HepG2 (cell line): ENCODE data around the gene ZNF428. TPM values are rescaled to one million over a fixed set of nuclear protein-coding genes. Genes with fewer than 3 reads are reported as not detected.
A peak's percentile ranks its signal among the peaks of the same experiment; 100 is the strongest.

ENCODE experiments used
- GMEB2 ChIP-seq: IDR thresholded peaks from 2 replicates; pipeline ENCODE4 v1.6.1; 2016; ENCODE audit warnings: missing biosample characterization, missing genetic modification reagents, low read depth
- GTF2F1 ChIP-seq: fragments of 150-350 bp; IDR thresholded peaks from 2 replicates; pipeline ENCODE4 v1.6.1; 2014; ENCODE audit warnings: low read length
- HNRNPLL ChIP-seq: fragments of 200-400 bp; formaldehyde crosslinking; IDR thresholded peaks from 2 replicates; pipeline ENCODE4 v1.6.1; 2017; ENCODE audit warnings: mild to moderate bottlenecking, low read depth, low read length; ENCODE audit not compliant: poor library complexity, severe bottlenecking
- HNRNPUL1 ChIP-seq: fragments of 200-400 bp; formaldehyde crosslinking; IDR thresholded peaks from 2 replicates; pipeline ENCODE4 v1.6.1; 2017; ENCODE audit warnings: low read depth, mild to moderate bottlenecking, low read length, moderate library complexity
- HOXA3 ChIP-seq: sonication (generic); formaldehyde crosslinking; IDR thresholded peaks from 2 replicates; pipeline ENCODE4 v1.5.0; 2020; ENCODE audit warnings: missing genetic modification reagents
- MAF1 ChIP-seq: sonication (generic); formaldehyde crosslinking; IDR thresholded peaks from 2 replicates; pipeline ENCODE4 v1.5.0; 2020; ENCODE audit warnings: missing genetic modification reagents, borderline replicate concordance
- NAIF1 ChIP-seq: sonication (generic); formaldehyde crosslinking; IDR thresholded peaks from 2 replicates; pipeline ENCODE4 v1.5.0; 2020; ENCODE audit warnings: mild to moderate bottlenecking, missing genetic modification reagents, borderline replicate concordance
- NR2F1 ChIP-seq, 2 experiments: fragments of 450-650 bp in 1 of 2; formaldehyde crosslinking in 1 of 2; IDR thresholded peaks; 2 replicates each; pipeline versions ENCODE4 v1.5.0 to v1.6.1; 2016 to 2020; ENCODE audit warnings: mild to moderate bottlenecking in 1 of 2, missing compliant biosample characterization in 1 of 2, missing genetic modification reagents in 1 of 2, moderate library complexity in 1 of 2
- PATZ1 ChIP-seq: sonication (generic); formaldehyde crosslinking; IDR thresholded peaks from 2 replicates; pipeline ENCODE4 v1.4.0; 2020; ENCODE audit warnings: missing genetic modification reagents
- PCBP1 ChIP-seq: fragments of 200-400 bp; formaldehyde crosslinking; IDR thresholded peaks from 2 replicates; pipeline ENCODE4 v1.6.1; 2017; ENCODE audit warnings: mild to moderate bottlenecking, low read depth, low read length, borderline replicate concordance
- PRDM10 ChIP-seq: sonication (generic); formaldehyde crosslinking; IDR thresholded peaks from 2 replicates; pipeline ENCODE4 v1.4.0; 2020; ENCODE audit warnings: low read depth, missing genetic modification reagents
- SNRNP70 ChIP-seq: fragments of 200-400 bp; formaldehyde crosslinking; IDR thresholded peaks from 2 replicates; pipeline ENCODE4 v1.6.1; 2017; ENCODE audit warnings: mild to moderate bottlenecking, low read depth, low read length, moderate library complexity
- TBP ChIP-seq: sonication (generic); formaldehyde crosslinking; IDR thresholded peaks from 2 replicates; pipeline ENCODE4 v1.5.0; 2020; ENCODE audit warnings: missing genetic modification reagents
- TEAD2 ChIP-seq: sonication (generic); formaldehyde crosslinking; IDR thresholded peaks from 2 replicates; pipeline ENCODE4 v1.9.0; 2021; ENCODE audit warnings: missing genetic modification reagents
- WIZ ChIP-seq: sonication (generic); formaldehyde crosslinking; IDR thresholded peaks from 2 replicates; pipeline ENCODE4 v1.5.1; 2020; ENCODE audit warnings: mild to moderate bottlenecking, missing genetic modification reagents
- ZFP90 ChIP-seq: sonication (generic); formaldehyde crosslinking; IDR thresholded peaks from 2 replicates; pipeline ENCODE4 v1.8.0; 2022; ENCODE audit warnings: missing genetic modification reagents, mild to moderate bottlenecking, inconsistent platforms, borderline replicate concordance
- ZNF17 ChIP-seq: sonication (generic); formaldehyde crosslinking; IDR thresholded peaks from 2 replicates; pipeline ENCODE4 v1.5.0; 2020; ENCODE audit warnings: mild to moderate bottlenecking, missing genetic modification reagents
- ZNF180 ChIP-seq: sonication (generic); formaldehyde crosslinking; IDR thresholded peaks from 2 replicates; pipeline ENCODE4 v1.4.0; 2020; ENCODE audit warnings: low read depth, missing genetic modification reagents, borderline replicate concordance
- ZNF260 ChIP-seq: sonication (generic); formaldehyde crosslinking; IDR thresholded peaks from 2 replicates; pipeline ENCODE4 v1.4.0; 2020; ENCODE audit warnings: missing genetic modification reagents, low read depth, mild to moderate bottlenecking, borderline replicate concordance
- ZNF530 ChIP-seq: sonication (generic); formaldehyde crosslinking; IDR thresholded peaks from 2 replicates; pipeline ENCODE4 v1.5.0; 2020; ENCODE audit warnings: low read depth, mild to moderate bottlenecking, missing genetic modification reagents
- ZNF567 ChIP-seq: sonication (generic); formaldehyde crosslinking; IDR thresholded peaks from 2 replicates; pipeline ENCODE4 v1.8.1; 2023; ENCODE audit warnings: mild to moderate bottlenecking, missing genetic modification reagents, borderline replicate concordance
- ZNF772 ChIP-seq: sonication (generic); formaldehyde crosslinking; IDR thresholded peaks from 2 replicates; pipeline ENCODE4 v1.5.0; 2020; ENCODE audit warnings: mild to moderate bottlenecking, missing genetic modification reagents
- polyA plus RNA-seq, 8 experiments: library from polyadenylated mRNA; depleted of rRNA in 3 of 8; stranded (reverse) in 7 of 8; unstranded in 1 of 8; fragments of >200 nt; fragmentation: Illumina TruSeq in 4 of 8; extraction: Trizol in 4 of 8; gene quantifications; 2 replicates each; pipeline versions ENCODE4 v1.2.1 to v1.2.3, GENCODE V29; 2011 to 2016; ENCODE audit warnings: low read depth in 4 of 8, missing spikeins in 1 of 8, mixed read lengths in 1 of 8; ENCODE audit not compliant: insufficient read depth in 1 of 8
- total RNA-seq, 5 experiments: library from RNA; depleted of rRNA; stranded (reverse); fragments of >200 nt; fragmentation: Illumina TruSeq; extraction: Trizol; gene quantifications; 2 replicates each; pipeline ENCODE4 v1.2.3, GENCODE V29; 2016; ENCODE audit warnings: low read depth in 1 of 5

The ZNF428 gene
- total and polyA plus RNA-seq, 2 of the 13 experiments (the other 11 are each of a cell fraction or from before 2014, with no cell fraction given) = 10.4 to 26.9 TPM

- TF ChIP-seq ZNF530 (CRISPR knock-in tag) (no peak), SNRNP70 (no peak), PATZ1 (CRISPR knock-in tag) (peak; percentile 14), PCBP1 (no peak), TEAD2 (CRISPR knock-in tag) (0 out of 2 replicates have a peak, but pooled peaks have one; percentile 17), HNRNPUL1 (no peak), HOXA3 (CRISPR knock-in tag) (peak; percentile 80), ZNF17 (no peak), GTF2F1 (no peak), TBP (peak; percentile 25; the same call in 1 of the 2 replicates), ZFP90 (CRISPR knock-in tag) (peak; percentile 66; the same call in 1 of the 2 replicates), NR2F1 (CRISPR knock-in tag; IDR thresholded peaks at IDR 0.05) (no peak), ZNF567 (CRISPR knock-in tag) (peak; percentile 93), ZNF180 (CRISPR knock-in tag) (0 out of 2 replicates have a peak, but pooled peaks have one; percentile 37), ZNF260 (CRISPR knock-in tag) (0 out of 2 replicates have a peak, but pooled peaks have one; percentile 66), NAIF1 (CRISPR knock-in tag) (peak; percentile 76; the same call in 1 of the 2 replicates), PRDM10 (CRISPR knock-in tag) (peak; percentile 97), ZNF772 (CRISPR knock-in tag) (peak; percentile 59), GMEB2 (CRISPR knock-in tag) (0 out of 2 replicates have a peak, but pooled peaks have one; percentile 29), MAF1 (CRISPR knock-in tag) (peak; percentile 57; the same call in 1 of the 2 replicates), WIZ (CRISPR knock-in tag) (peak; percentile 89; the same call in 1 of the 2 replicates), HNRNPLL (peak; percentile 98)
These were observed at the start of gene ZNF428 (continued) for GRCh38 chr19:43619262-43620060.
